ENCODE measurements around the gene FAM32A. TPM values are rescaled to one million over a fixed set of nuclear protein-coding genes. Genes with fewer than 3 reads are reported as not detected.

Gene FAM32A
- total RNA-seq, 2 experiments from 2014 or later = 43.8 to 44.3 TPM

GRCh38 chr19:16205205-16206045 is 20.2 kb downstream of the FAM32A start:
- peak; percentile 6 for DNase-seq
- intact Hi-C loops (cut with micrococcal nuclease) = no loop called here
- Mint-ChIP-seq H3K4me3 (no peak overlapping the region), H3K36me3 (peaks cover 50% of the 10 kb centered on the region), H3K4me1 (ENCODE audit: low read depth) (peaks cover 45% of the 10 kb centered on the region), H3K27ac (no peak overlapping the region), H3K27me3 (no peaks in the 10 kb centered on the region), H3K9me3 (no peaks in the 10 kb centered on the region)
- CTCF ChIA-PET = no interaction called here
- POLR2A ChIA-PET = no interaction called here

- no peak overlapping the region for H3K4me3 Mint-ChIP-seq
- H3K4me1 Mint-ChIP-seq (ENCODE audit: low read depth) = peaks cover 40% of the 10 kb centered on the region
- DNase-seq = peak; percentile 4
- H3K36me3 Mint-ChIP-seq = peaks cover 50% of the 10 kb centered on the region
- intact Hi-C loops (cut with micrococcal nuclease) = no loop called here
- H3K27ac Mint-ChIP-seq = no peak overlapping the region
- POLR2A ChIA-PET = interaction anchor here (1.2 kb wide), 1 partner anchor 9 kb away, joined by 3 read pairs; the partner anchor contains the start of gene AP1M1
- CTCF ChIA-PET = interaction anchor here (1.0 kb wide), 1 partner anchor 177 kb away, joined by 3 read pairs; no protein-coding TSS in a partner anchor
- H3K27me3 Mint-ChIP-seq = no peaks in the 10 kb centered on the region
- no peaks in the 10 kb centered on the region for H3K9me3 Mint-ChIP-seq
Observed at GRCh38 chr19:16206046-16206605, 20.9 kb downstream of the FAM32A start.

- Mint-ChIP-seq H3K27ac (peak overlapping the region; percentile 4), H3K27me3 (no peaks in the 10 kb centered on the region), H3K4me3 (no peak overlapping the region), H3K9me3 (peaks cover 2% of the 10 kb centered on the region), H3K36me3 (peaks cover 53% of the 10 kb centered on the region), H3K4me1 (ENCODE audit: low read depth) (peaks cover 38% of the 10 kb centered on the region)
- DNase-seq = peak; percentile 8
- ChIA-PET POLR2A (interaction anchor here (1.2 kb wide), 1 partner anchor 9 kb away, joined by 3 read pairs; the partner anchor contains the start of gene AP1M1), CTCF (interaction anchor here (1.0 kb wide), 1 partner anchor 176 kb away, joined by 3 read pairs; no protein-coding TSS in a partner anchor)
- intact Hi-C loops (cut with micrococcal nuclease) = no loop called here
Observed at GRCh38 chr19:16206637-16207036, 21.4 kb downstream of the FAM32A start.

DNA sequence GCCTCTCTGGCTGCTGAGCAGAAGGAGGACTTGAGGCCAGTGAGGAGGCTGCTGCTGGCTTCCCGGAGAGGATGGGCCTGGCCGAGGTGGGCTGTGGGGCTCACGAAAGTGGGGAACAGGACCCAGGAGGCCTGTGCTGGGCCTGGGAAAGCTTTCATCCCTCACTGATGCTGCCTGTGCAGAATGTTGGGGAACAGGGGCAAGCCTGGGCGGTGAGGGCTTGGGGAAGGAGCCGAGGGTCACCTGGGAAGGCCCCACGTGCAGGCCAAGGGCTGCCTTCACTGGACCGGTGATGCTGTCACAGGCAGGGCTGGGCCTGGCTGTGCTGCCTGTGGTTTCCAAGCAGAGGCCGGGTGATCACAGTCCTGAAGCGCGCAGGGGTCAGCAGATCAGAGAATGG is 21.9 kb downstream of the FAM32A start:
- no peaks in the 10 kb centered on the region for H3K27me3 Mint-ChIP-seq
- intact Hi-C loops (cut with micrococcal nuclease) = no loop called here
- H3K27ac Mint-ChIP-seq = no peak overlapping the region
- peaks cover 39% of the 10 kb centered on the region for H3K4me1 Mint-ChIP-seq (ENCODE audit: low read depth)
- peaks cover 3% of the 10 kb centered on the region for H3K9me3 Mint-ChIP-seq
- POLR2A ChIA-PET = interaction anchor here (1.2 kb wide), 1 partner anchor 10 kb away, joined by 3 read pairs; the partner anchor contains the start of gene AP1M1
- peaks cover 57% of the 10 kb centered on the region for H3K36me3 Mint-ChIP-seq
- no peak overlapping the region for H3K4me3 Mint-ChIP-seq
- DNase-seq = no peak
- CTCF ChIA-PET = interaction anchor here (1.0 to 1.1 kb wide), 2 partner anchors 166 to 176 kb away, joined by 3 to 4 read pairs; no protein-coding TSS in a partner anchor

- POLR2A ChIA-PET = no interaction called here
Observed at GRCh38 chr19:16207490-16208025, 22.3 kb downstream of the FAM32A start.

DNA sequence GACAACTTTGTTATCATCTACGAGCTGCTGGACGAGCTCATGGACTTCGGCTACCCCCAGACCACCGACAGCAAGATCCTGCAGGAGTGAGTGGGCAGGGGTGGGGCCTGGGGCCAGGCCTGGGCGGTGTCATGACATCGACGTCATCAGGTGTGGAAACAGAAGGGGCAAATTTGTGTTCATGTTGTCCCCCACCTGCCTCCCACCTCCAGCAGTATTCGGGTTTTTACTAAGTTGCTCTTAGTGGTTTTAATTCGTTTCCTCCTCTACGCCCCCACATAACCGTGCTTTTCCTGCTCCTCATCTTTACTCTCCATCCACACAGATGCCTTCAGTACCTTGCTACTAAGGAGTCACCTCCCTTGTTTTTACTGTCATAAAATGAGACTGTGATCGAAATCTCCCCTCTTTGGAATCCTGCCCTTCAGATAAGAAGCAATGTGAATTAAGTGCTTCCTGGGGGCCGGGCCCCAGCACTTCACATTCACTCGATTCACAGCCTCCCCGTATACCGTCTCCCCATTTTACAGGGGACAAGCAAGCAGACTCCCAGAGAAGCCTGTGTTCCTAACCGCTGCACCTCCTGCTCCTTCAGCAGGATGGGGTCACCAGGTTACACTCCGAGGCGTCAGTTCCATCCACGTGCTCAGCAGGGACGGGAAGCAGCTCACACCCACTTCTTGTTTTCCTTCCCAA is 23.0 kb downstream of the FAM32A start:
- CTCF ChIA-PET = interaction anchor here (0.8 to 1.1 kb wide), 3 partner anchors 167 to 209 kb away, joined by 3 to 4 read pairs (median 4); no protein-coding TSS in a partner anchor
- H3K4me3 Mint-ChIP-seq = no peak overlapping the region
- H3K36me3 Mint-ChIP-seq = peaks cover 60% of the 10 kb centered on the region

More at GRCh38 chr19:16207490-16208025, 22.3 kb downstream of the FAM32A start:
- Mint-ChIP-seq H3K9me3 (peaks cover 3% of the 10 kb centered on the region), H3K4me3 (no peak overlapping the region), H3K27ac (peak overlapping the region; percentile 23), H3K27me3 (no peaks in the 10 kb centered on the region), H3K36me3 (peaks cover 59% of the 10 kb centered on the region), H3K4me1 (ENCODE audit: low read depth) (peaks cover 40% of the 10 kb centered on the region)
- no peak for DNase-seq
- CTCF ChIA-PET = interaction anchor here (0.8 to 1.1 kb wide), 3 partner anchors 166 to 210 kb away, joined by 3 to 4 read pairs (median 4); no protein-coding TSS in a partner anchor
- intact Hi-C loops (cut with micrococcal nuclease) = no loop called here

GRCh38 chr19:16208847-16209665 is 23.8 kb downstream of the FAM32A start:
- H3K9me3 Mint-ChIP-seq = peaks cover 3% of the 10 kb centered on the region
- H3K36me3 Mint-ChIP-seq = peaks cover 57% of the 10 kb centered on the region
- no peaks in the 10 kb centered on the region for H3K27me3 Mint-ChIP-seq
- intact Hi-C loops (cut with micrococcal nuclease) = no loop called here
- H3K27ac Mint-ChIP-seq = no peak overlapping the region
- POLR2A ChIA-PET = no interaction called here
- peaks cover 46% of the 10 kb centered on the region for H3K4me1 Mint-ChIP-seq (ENCODE audit: low read depth)
- no peak overlapping the region for H3K4me3 Mint-ChIP-seq
- no peak for DNase-seq
- CTCF ChIA-PET = interaction anchor here (0.7 kb wide), 2 partner anchors 38 to 146 kb away, joined by 3 to 4 read pairs; no protein-coding TSS in a partner anchor

More for the DNA sequence above, 23.0 kb downstream of the FAM32A start:
- POLR2A ChIA-PET = no interaction called here
- DNase-seq = peak; percentile 52
- intact Hi-C loops (cut with micrococcal nuclease) = no loop called here
- no peaks in the 10 kb centered on the region for H3K27me3 Mint-ChIP-seq
- H3K4me1 Mint-ChIP-seq (ENCODE audit: low read depth) = peaks cover 43% of the 10 kb centered on the region
- peak overlapping the region; percentile 23 for H3K27ac Mint-ChIP-seq
- H3K9me3 Mint-ChIP-seq = peaks cover 3% of the 10 kb centered on the region

- CTCF ChIA-PET = no interaction called here
Observed at GRCh38 chr19:16210168-16210567, 25.0 kb downstream of the FAM32A start.

DNA sequence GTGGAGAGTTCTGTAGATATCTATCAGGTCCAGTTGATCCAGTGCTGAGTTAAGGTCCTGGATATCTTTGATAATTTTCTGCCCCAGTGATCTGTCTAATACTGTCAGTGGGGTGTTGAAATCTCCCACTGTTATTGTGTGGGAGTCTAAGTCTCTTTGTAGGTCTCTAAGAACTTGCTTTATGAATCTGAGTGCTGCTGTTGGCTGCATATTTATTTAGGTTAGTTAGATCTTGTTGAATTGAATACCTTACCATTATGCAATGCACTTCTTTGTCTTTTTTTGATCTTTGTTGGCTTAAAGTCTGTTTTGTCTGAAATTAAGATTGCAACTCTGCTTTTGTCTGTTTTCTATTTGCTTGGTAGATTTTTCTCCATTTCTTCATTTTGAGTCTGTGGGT is 27.9 kb downstream of the FAM32A start:
- H3K4me1 Mint-ChIP-seq (ENCODE audit: low read depth) = peaks cover 53% of the 10 kb centered on the region
- intact Hi-C loops (cut with micrococcal nuclease) = no loop called here
- H3K9me3 Mint-ChIP-seq = peaks cover 5% of the 10 kb centered on the region
- H3K27me3 Mint-ChIP-seq = no peaks in the 10 kb centered on the region
- H3K36me3 Mint-ChIP-seq = peaks cover 62% of the 10 kb centered on the region
- ChIA-PET POLR2A (no interaction called here), CTCF (no interaction called here)
- no peak overlapping the region for H3K4me3 Mint-ChIP-seq
- no peak overlapping the region for H3K27ac Mint-ChIP-seq
- no peak for DNase-seq

More at GRCh38 chr19:16210168-16210567, 25.0 kb downstream of the FAM32A start:
- no peaks in the 10 kb centered on the region for H3K27me3 Mint-ChIP-seq
- intact Hi-C loops (cut with micrococcal nuclease) = no loop called here
- POLR2A ChIA-PET = no interaction called here
- no peak for DNase-seq
- no peak overlapping the region for H3K27ac Mint-ChIP-seq
- peaks cover 49% of the 10 kb centered on the region for H3K4me1 Mint-ChIP-seq (ENCODE audit: low read depth)
- H3K36me3 Mint-ChIP-seq = peaks cover 51% of the 10 kb centered on the region
- peaks cover 3% of the 10 kb centered on the region for H3K9me3 Mint-ChIP-seq
- H3K4me3 Mint-ChIP-seq = no peak overlapping the region

- H3K4me3 Mint-ChIP-seq = no peak overlapping the region
- peaks cover 31% of the 10 kb centered on the region for H3K9me3 Mint-ChIP-seq
- no peaks in the 10 kb centered on the region for H3K27me3 Mint-ChIP-seq
- peaks cover 51% of the 10 kb centered on the region for H3K4me1 Mint-ChIP-seq (ENCODE audit: low read depth)
- peaks cover 66% of the 10 kb centered on the region for H3K36me3 Mint-ChIP-seq
- ChIA-PET POLR2A (no interaction called here), CTCF (no interaction called here)
- no peak for DNase-seq
- H3K27ac Mint-ChIP-seq = peak overlapping the region; percentile 41
- intact Hi-C loops (cut with micrococcal nuclease) = no loop called here
Observed at GRCh38 chr19:16216744-16217670, 31.8 kb downstream of the FAM32A start.

All from activated CD4-positive, alpha-beta memory T cell treated with anti-CD3 and anti-CD28 coated beads for 36 hours (primary cell).